ENCODE data around the gene TAF1A.

DNA sequence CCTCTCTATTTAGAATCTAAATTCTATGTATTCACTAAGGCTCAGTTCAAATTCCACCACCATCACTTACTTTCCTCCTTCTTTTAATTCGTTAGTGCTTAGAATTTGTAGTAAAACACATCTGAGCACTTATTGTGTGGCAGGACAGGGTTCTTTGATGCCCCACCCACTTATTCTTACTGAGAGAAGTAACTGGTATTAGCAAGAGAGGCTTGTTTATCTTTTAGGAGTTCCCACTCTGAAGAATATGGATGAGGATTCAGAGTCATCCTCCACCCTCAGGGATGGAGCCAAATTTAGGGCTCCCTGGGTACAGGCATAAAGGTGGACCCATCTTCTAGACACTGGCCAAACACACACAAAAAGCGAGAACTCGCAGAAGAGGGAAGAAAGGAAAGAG is 11.5 kb upstream of the TAF1A start:
- TF ChIP-seq, protein P1, sequence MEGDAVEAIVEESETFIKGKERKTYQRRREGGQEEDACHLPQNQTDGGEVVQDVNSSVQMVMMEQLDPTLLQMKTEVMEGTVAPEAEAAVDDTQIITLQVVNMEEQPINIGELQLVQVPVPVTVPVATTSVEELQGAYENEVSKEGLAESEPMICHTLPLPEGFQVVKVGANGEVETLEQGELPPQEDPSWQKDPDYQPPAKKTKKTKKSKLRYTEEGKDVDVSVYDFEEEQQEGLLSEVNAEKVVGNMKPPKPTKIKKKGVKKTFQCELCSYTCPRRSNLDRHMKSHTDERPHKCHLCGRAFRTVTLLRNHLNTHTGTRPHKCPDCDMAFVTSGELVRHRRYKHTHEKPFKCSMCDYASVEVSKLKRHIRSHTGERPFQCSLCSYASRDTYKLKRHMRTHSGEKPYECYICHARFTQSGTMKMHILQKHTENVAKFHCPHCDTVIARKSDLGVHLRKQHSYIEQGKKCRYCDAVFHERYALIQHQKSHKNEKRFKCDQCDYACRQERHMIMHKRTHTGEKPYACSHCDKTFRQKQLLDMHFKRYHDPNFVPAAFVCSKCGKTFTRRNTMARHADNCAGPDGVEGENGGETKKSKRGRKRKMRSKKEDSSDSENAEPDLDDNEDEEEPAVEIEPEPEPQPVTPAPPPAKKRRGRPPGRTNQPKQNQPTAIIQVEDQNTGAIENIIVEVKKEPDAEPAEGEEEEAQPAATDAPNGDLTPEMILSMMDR (IDR thresholded peaks at IDR 0.05) = no peak
- TF ChIP-seq POLR2A (IDR thresholded peaks at IDR 0.05) = no peak
